ENCODE data around the gene RAB3IL1.

The RAB3IL1 gene

GRCh38 chr11:61905067-61905696, 12.2 kb downstream of the RAB3IL1 start:
- Histone ChIP-seq H3K27me3 (no peaks in the 10 kb centered on the region), H3K4me3 (no peak overlapping the region), H3K27ac (no peak overlapping the region), H3K9me3 (no peaks in the 10 kb centered on the region), H3K36me3 (peaks cover 0 to 57% (median 48%) of the 10 kb centered on the region in 3 donors), H3K4me1 (no peaks in the 10 kb centered on the region)
- TF ChIP-seq CTCF (IDR thresholded peaks at IDR 0.05): no peak
- intact Hi-C loops (cut with DNase I; ENCODE audit: low total_unique reads): no loop called here
- no peak for DNase-seq

DNA sequence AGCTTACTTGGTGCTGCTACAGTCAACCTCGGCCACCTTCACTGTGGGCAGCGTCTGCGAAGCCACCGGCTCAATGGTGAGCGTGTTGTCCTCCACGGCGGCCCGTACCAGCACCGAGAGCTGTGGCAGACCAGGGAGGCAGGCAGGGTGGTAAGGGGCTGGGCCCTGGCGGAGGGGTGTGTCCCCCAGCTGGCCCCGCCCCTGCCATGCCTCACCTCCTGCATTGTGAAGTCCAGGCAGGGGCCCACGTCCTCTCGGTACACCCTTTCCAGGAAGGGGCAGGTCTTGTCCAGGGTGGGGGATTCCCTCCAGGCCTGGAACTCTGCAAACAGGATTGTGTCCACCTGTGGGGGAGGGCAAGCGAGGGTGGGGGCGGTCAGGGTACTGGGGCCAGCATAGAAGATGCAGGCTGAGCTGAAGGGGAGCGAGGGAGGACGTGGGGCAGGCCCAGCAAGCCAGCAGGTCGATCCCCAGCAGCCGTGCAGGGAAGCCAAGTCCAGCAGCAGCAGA, 12.8 kb downstream of the RAB3IL1 start:
- intact Hi-C loops (cut with DNase I; ENCODE audit: low total_unique reads): no loop called here
- H3K36me3 ChIP-seq: peaks cover 0 to 61% (median 48%) of the 10 kb centered on the region in 3 donors
- no peaks in the 10 kb centered on the region for H3K27me3 ChIP-seq
- no peak overlapping the region for H3K4me3 ChIP-seq
- no peak for TF ChIP-seq CTCF (IDR thresholded peaks at IDR 0.05)
- no peak overlapping the region for H3K27ac ChIP-seq
- H3K9me3 ChIP-seq: no peaks in the 10 kb centered on the region
- DNase-seq: no peak
- H3K4me1 ChIP-seq: no peaks in the 10 kb centered on the region

- DNase-seq: no peak
- H3K27ac ChIP-seq: no peak overlapping the region
- peaks cover 0 to 5% (median 0%) of the 10 kb centered on the region in 4 donors for H3K4me1 ChIP-seq
- no peak for TF ChIP-seq CTCF (IDR thresholded peaks at IDR 0.05)
- H3K27me3 ChIP-seq: no peaks in the 10 kb centered on the region
- H3K4me3 ChIP-seq: no peak overlapping the region
- H3K36me3 ChIP-seq: peaks cover 0 to 61% (median 48%) of the 10 kb centered on the region in 3 donors
- H3K9me3 ChIP-seq: no peaks in the 10 kb centered on the region
- intact Hi-C loops (cut with DNase I; ENCODE audit: low total_unique reads): no loop called here
Observed at GRCh38 chr11:61903845-61904244, 13.5 kb downstream of the RAB3IL1 start.

DNA sequence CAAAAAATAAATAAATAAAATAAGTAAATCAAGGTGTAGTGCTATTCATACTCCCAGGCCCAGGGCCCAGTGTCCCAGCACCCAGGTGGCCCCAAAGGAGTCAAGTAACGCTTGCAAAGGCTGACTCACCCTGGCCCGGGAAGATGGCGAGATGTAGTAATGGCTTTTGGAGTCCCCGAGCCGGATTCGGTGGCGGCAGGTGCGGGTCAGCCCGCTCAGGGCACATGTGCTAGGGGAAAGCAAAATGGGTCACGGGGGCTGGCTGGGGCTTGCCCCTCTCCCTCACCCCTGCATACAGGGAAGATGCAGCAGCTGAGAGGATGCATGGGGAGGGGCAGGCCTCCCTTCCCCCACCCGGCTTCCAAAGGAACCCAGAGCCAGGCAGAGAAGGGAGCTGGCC, 15.1 kb downstream of the RAB3IL1 start:
- intact Hi-C loops (cut with DNase I; ENCODE audit: low total_unique reads): no loop called here
- H3K4me3 ChIP-seq: no peak overlapping the region
- peaks cover 0 to 5% (median 0%) of the 10 kb centered on the region in 4 donors for H3K4me1 ChIP-seq
- peaks cover 0 to 59% (median 44%) of the 10 kb centered on the region in 3 donors for H3K36me3 ChIP-seq
- TF ChIP-seq CTCF (IDR thresholded peaks at IDR 0.05): no peak
- no peak overlapping the region for H3K27ac ChIP-seq
- H3K27me3 ChIP-seq: no peaks in the 10 kb centered on the region
- no peaks in the 10 kb centered on the region for H3K9me3 ChIP-seq
- DNase-seq: no peak

GRCh38 chr11:61901397-61901796, 16.0 kb downstream of the RAB3IL1 start:
- no peaks in the 10 kb centered on the region for H3K9me3 ChIP-seq
- peaks cover 0 to 5% (median 0%) of the 10 kb centered on the region in 4 donors for H3K4me1 ChIP-seq
- no peak overlapping the region for H3K27ac ChIP-seq
- H3K36me3 ChIP-seq: peaks cover 0 to 49% (median 40%) of the 10 kb centered on the region in 3 donors
- no peaks in the 10 kb centered on the region for H3K27me3 ChIP-seq
- intact Hi-C loops (cut with DNase I; ENCODE audit: low total_unique reads): no loop called here
- no peak overlapping the region for H3K4me3 ChIP-seq
- TF ChIP-seq CTCF (IDR thresholded peaks at IDR 0.05): no peak
- no peak for DNase-seq
